Amniotic epithelial cell (primary cell): ENCODE results near the gene LRRC37A2.
"Not testable (repeated sequence)": the region's sequence is repeated elsewhere in the genome, so short reads cannot be mapped to it uniquely, and the experiment has no call there.

ENCODE experiments used
- DNase-seq: peaks from one replicate; pipeline ENCODE4 v3.0.0-alpha.2; 2010; ENCODE audit warnings: low read depth

LRRC37A2 gene

DNA sequence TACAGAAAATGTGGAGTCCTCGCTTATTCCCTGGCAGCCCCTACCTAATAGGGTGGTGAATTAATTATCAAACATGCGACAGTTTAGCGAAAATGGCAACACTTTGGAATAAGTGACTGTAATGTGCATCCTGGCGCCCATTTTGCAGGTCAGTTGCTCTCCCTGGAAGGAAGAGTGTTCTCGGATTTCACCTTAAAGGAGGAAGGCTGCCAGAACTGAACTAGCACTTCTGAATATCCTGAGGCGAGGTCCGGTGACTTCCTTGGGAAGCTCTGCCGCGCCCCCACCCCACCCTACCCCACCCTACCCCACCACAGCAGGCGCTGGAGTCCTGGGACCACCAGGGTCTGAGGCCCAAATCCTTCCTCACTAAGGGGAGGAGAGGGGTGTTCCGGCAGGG lies at the start of gene LRRC37A2:
LRRC37A2 (plus strand) TSS at position 301 of the 400 bp plus-strand sequence. CDS start 245 bp downstream, outside the sequence.
- not testable (repeated sequence) for DNase-seq

DNA sequence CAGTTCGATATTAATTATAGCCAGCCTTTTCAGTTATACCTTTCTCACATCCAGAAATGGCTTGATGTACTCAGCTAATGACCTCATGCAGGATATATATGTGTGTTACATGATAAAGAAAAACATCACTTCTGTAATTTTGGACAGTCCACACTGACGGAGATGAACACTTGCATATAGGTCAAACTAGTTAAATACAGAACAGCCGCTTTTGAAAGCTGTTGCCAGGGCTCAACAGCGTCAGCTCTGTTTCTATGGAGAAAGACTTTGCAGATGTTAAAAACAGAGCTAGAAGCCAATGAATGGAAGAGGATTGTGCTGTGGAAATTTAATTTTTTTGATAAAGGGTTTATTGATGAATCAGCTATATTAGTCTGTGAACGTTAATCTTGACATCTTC lies 44.6 kb upstream of the LRRC37A2 start:
- not testable (repeated sequence) for DNase-seq

DNA sequence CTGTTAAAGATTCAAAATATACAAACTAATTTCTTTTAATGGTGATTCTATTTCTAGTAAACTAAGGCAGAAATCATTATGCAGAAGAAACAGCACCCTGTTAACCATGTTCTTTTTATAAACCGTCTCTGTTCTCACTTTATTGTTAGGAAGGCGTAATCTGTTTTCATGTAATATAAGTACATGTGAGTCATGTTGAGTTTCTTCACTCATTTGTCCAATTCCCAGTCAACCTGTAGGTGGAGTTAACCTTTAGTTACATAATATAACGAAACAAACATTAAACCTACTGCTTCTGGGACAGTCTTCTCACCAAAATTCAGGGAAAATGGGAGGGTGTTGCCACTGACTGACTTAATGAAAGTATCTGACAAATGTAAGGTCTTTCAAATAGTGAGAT lies 37.8 kb upstream of the LRRC37A2 start:
- not testable (repeated sequence) for DNase-seq

DNA sequence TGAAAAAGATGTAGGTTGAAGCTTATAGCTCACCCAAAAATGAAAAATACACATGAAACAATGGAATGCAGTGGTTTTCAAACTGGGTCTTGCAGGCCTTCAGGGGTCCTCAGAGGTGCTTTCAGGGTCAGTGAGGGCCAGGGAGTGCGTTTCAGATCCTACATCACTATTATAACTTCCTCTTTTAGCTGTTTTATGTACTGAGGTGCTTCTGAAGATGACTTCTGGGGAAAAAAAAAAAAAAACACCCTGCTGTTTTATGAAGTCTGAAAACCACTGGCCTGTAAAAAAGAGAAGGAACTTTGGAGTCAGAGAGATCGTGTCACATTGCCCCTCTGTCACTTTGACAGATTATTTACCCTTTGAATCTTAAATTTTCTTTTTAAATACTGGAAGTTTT lies 36.7 kb upstream of the LRRC37A2 start:
- DNase-seq: not testable (repeated sequence)

DNA sequence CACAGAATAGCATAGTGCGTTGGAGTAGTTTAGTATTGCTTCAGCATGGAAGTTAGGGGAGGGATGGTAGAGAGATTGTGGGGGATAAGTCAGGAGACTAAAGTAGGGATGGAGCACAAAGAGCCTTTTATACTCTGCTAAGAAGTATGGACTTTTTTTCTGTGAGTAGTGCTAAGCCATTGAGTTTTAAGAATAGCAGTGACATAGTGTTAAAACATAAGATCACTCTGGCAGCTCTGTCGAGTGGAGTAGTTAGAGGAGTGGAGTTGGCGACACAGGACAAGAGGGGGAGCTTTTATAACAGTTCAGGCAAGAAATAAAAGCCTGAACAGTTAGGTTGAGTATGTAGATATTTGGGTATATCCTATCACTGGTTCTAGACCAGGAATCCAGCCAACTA lies 33.4 kb upstream of the LRRC37A2 start:
- DNase-seq: not testable (repeated sequence)

- not testable (repeated sequence) for DNase-seq
Measured at GRCh38 chr17:46481310-46481709, 31.0 kb upstream of the LRRC37A2 start.

GRCh38 chr17:46492021-46492420 lies 20.2 kb upstream of the LRRC37A2 start:
- not testable (repeated sequence) for DNase-seq

DNA sequence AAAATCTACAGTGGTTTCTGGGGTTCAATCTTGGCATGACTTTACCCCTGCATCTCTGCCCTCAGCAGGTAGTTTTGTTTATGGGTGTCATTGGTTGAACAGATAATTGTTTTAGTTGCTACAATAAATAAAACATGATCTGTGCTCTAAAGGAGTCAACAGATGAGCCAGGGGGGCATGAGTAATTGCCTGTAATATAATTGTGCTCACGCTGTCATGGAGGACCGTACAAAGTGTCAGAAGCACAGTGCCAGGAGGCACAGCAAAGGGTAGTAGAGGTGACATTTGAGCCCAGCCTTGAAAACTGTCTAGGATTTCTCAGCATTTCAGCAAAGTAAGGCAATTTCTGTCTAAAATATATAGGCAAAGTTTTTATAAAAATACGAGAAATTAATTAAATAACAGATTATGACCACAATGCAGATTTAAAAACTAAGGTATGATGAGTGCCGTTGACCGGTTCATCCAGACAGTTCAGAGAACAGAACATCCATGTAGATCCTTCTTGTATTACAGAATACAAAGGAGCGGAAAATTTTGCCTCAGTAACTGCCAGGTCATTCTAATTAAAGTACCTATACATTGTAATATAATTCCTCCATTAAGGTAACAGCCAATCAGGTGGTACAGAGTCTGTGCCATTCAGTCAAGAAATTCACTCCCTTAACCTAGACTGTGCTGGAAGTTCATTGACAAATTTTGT lies 12.7 kb upstream of the LRRC37A2 start:
- not testable (repeated sequence) for DNase-seq

DNA sequence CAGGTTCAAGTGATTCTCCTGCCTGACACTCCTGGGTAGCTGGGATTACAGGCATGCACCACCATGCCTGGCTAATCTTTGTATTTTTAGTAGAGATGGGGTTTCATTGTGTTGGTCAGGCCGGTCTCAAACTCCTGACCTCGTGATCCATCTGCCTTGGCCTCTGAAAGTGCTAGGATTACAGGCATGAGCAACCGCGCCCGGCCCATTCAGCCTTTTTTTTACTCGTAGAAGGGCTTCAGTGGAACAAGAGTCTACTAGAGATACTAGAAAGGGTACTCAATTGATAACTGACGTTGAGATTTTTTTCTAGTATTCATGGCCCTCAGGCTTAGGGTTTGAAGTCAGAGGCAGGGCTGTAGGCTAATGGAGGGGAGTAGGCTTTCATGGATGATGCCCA lies 6.4 kb upstream of the LRRC37A2 start:
- not testable (repeated sequence) for DNase-seq

- not testable (repeated sequence) for DNase-seq
Measured at GRCh38 chr17:46534716-46535115, 22.4 kb downstream of the LRRC37A2 start.

GRCh38 chr17:46548607-46549006 lies 36.3 kb downstream of the LRRC37A2 start:
- DNase-seq: not testable (repeated sequence)

DNA sequence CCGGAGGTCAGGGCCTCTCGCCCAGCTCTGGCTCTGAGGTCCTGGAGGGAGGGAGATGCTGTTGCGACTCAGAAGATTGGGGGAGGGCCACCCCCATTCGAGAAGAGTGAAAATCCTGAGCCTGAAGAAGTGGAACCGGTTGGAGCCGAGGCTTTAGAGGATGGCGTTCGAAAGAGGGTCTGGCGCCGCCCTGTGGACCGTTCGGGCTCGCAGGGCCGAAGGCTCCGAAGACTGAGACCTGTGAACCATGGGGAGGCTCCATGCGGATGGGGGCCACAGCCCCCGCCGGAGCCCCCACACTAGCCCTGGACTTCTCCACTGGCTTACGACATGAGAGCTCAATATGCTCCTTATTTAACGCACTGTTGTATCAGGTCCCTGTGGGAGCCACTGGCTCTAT lies 46.9 kb downstream of the LRRC37A2 start:
- DNase-seq: not testable (repeated sequence)

- not testable (repeated sequence) for DNase-seq
Measured at GRCh38 chr17:46560048-46560447, 47.8 kb downstream of the LRRC37A2 start.

DNA sequence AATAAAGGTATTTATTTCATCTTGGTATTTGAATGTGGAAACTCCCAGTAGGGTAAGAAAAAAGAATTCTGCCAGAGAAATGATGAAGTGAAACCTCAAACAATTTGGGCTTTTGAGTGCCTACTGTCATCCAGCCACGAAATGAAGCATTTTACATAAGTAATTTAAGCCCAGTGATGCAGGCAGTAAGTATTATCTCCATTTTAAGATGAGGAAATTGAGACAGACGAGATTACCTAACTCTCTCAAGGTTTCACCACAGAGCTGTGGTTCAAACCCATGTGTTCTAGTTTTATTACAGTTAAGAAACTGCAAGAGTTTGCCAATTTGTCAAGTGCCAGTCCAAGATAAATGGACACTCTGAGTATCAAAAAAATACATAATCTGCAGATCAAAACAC lies 54.0 kb downstream of the LRRC37A2 start:
- not testable (repeated sequence) for DNase-seq

DNA sequence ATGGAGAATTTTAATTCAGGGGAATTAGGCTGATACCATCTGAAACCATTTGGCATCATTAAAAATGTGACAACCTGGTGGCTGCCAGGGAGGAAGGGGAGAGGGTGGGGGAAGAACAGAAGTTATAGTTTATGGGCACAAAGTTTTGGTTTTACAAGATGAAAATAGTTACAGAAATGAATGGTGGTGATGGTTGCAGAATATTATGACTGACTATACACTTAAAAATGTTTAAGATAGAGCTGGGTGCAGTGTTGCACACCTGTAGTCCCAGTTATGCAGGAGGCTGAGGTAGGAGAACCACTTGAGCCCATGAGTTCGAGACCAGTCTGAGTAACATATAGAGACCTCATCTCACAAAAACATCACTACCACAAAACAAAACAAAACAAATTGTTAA lies 54.7 kb downstream of the LRRC37A2 start:
- DNase-seq: not testable (repeated sequence)

DNA sequence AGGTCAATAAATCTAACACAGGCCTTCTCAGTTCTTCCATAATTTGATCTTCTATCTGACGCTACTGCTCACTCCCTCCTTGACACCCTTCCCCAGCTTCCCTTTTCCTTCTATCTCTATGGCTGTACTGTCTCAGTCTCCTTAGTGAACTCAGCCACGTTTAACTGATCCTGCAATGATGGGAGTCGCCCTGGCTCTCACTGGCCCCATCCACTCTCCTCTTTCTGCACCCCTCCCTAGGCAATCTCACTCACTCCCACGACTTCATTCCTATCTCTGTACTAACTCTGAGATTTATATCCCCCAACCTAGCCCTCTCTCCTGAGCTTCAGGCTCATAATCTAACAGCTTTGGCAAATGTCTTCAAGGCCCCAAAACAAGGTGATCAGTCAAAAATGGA lies 59.5 kb downstream of the LRRC37A2 start:
- DNase-seq: not testable (repeated sequence)

DNA sequence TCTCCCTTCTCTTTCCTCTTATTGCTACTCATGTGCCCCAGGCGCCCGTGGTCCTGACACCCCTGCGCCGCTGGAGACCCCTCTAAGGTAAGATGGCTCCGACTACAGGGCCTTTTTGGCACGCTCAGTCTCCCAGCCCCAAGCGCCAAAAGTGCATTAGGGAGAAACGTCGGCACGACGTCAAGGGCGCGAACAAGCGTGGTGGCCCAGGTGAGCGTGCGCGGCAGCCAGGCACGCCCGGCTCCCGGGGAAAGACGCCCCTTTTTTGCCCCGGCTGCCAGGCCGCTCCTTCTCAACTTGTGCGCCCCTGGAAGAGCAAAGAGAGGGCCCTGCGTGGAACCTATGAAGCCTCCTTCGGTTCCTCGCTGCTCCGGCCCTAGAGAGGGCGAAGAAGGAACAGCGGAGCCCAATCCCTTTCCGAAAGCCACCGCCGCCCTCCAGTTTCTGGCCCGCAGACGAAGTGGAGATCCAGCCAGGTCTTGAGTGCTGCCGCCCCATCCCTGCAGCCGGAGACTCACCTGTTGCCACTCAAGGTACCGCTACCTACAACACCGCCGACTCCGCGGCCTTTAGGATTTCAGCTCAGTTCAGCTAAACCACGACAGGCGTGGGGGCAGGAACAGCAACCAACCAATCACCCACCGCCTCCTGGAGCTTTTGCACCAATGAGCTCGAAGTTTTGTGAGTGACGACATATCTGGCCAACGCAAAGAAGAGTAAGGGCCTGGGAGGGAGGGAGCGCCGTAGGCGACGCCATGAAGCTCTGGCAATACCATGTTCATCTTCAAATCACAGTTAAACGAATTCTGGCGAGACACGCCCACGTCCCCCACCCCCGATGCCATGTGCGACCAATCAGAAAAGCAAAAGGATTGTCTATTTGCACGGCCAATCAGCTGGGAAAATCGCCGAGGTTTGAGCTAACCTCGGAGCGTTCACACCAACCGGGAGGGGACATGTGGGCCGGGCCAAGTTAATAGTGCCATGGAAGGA lies 67.1 kb downstream of the LRRC37A2 start, which contains the start of gene ARL17A:
ARL17A (minus strand) TSS at position 609 of the 993 bp plus-strand sequence. CDS start 3,369 bp downstream, outside the sequence.
- not testable (repeated sequence) for DNase-seq

DNA sequence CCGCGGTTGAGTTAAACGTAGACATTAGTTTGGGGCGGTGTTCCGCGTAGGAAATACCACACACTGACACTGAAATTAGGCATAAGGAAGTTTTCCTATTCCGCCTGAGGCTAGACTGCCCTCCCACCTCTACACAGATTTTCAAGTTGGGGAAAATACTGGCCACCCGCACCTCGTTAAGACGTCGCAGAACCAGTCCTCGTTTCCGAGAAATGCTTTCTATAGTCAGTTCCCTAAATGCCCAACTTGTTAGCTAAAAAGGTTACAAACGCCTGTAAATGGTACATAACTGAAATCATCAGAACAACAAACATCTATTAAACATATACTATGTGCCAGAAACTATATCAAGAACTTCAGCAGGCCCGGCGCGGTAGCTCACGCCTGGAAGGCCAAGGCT lies 67.8 kb downstream of the LRRC37A2 start:
- not testable (repeated sequence) for DNase-seq

GRCh38 chr17:46585444-46585843 lies 73.2 kb downstream of the LRRC37A2 start:
- DNase-seq: not testable (repeated sequence)

- DNase-seq: not testable (repeated sequence)
Measured at GRCh38 chr17:46590157-46591146, 78.2 kb downstream of the LRRC37A2 start, which contains the start of gene NSF. NSF (plus strand) TSS chr17:46590669; CDS start chr17:46590776, 107 bp downstream.

- not testable (repeated sequence) for DNase-seq
Measured at GRCh38 chr17:46591332-46591731, 79.1 kb downstream of the LRRC37A2 start.
